Measurements from ENCODE around the gene HAGH.

DNA sequence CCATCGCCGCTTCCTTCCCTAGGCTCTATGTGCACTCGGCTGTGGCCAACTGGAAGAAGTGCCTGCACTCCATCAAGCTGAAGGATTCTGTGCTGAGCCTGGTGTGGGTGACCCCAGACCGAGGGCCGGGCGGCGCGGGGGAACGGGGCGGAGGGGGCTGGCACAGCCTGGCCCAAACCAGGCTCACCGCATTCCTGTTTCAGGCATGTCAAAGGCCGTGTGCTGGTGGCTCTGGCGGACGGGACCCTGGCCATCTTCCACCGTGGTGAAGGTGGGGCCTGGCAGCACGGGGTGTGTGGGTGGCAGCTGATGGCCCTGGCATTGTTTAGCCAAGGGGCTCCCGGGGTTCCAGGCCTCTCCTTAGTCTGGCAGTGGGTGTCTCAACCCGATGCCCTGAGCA lies 59.9 kb downstream of the HAGH start:
- TF ChIP-seq CTCF (IDR thresholded peaks at IDR 0.05) (no peak), POLR2AphosphoS5 (IDR thresholded peaks at IDR 0.05) (no peak), POLR2A (IDR thresholded peaks at IDR 0.05) (no peak)
